Nephron (organoid): ENCODE results near the gene RERE.
A peak's percentile ranks its signal among the peaks of the same experiment; 100 is the strongest.

Source experiments
- H3K27ac Mint-ChIP-seq, 3 experiments: 2 replicates each; pipeline ENCODE4 v1.8.0; 2020; ENCODE audit warnings: mixed read lengths in 3 of 3, mild to moderate bottlenecking in 2 of 3, moderate library complexity in 1 of 3
- H3K27me3 Mint-ChIP-seq: 2 replicates; pipeline ENCODE4 v1.8.0; 2021; ENCODE audit warnings: low read depth, mild to moderate bottlenecking, moderate library complexity, mixed read lengths
- H3K36me3 Mint-ChIP-seq: 2 replicates; pipeline ENCODE4 v1.8.0; 2020; ENCODE audit warnings: low read depth, mixed read lengths
- H3K4me1 Mint-ChIP-seq: 2 replicates; pipeline ENCODE4 v1.8.0; 2020; ENCODE audit warnings: mixed read lengths
- H3K4me3 Mint-ChIP-seq, 3 experiments: 2 replicates each; pipeline ENCODE4 v1.8.0; 2020; ENCODE audit warnings: mild to moderate bottlenecking in 3 of 3, mixed read lengths in 3 of 3, moderate library complexity in 2 of 3
- H3K9me3 Mint-ChIP-seq: 2 replicates; pipeline ENCODE4 v1.8.0; 2020; ENCODE audit warnings: mixed read lengths
- TF ChIP-seq, protein P1 (sequence below), 3 experiments: fragments of 200-600 bp; sonication (generic); IDR thresholded peaks; one replicate each; pipeline ENCODE4 v1.5.0; 2021; ENCODE audit warnings: antibody characterized with exemption in 3 of 3; ENCODE audit not compliant: unreplicated experiment in 3 of 3

Gene RERE

DNA sequence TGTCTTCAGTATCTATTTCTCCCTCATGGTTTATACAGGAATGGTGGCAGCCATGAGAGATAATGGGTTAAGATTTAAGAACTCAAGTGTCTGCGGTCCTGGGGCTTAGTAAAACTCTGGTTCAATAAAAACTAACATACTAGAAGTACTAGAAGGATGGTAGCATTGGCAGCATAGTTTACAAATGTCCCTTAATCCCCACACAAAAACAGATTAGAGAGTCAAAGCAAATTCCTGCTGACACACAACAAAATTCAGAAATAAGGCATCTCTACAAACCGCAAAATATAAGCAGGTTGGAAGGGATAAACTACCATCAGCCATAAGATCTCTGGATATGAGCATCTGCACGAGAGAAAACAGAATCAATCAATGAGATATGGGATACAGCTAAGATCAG is 234.4 kb downstream of the RERE start:
- H3K36me3 Mint-ChIP-seq, result peaks cover 2% of the 10 kb centered on the region
- no peaks in the 10 kb centered on the region for H3K9me3 Mint-ChIP-seq
- peak overlapping the region in 1 of 3 experiments; percentile 38 for H3K27ac Mint-ChIP-seq
- H3K27me3 Mint-ChIP-seq, result no peaks in the 10 kb centered on the region
- H3K4me1 Mint-ChIP-seq, result peaks cover 35% of the 10 kb centered on the region
- TF ChIP-seq, protein P1, sequence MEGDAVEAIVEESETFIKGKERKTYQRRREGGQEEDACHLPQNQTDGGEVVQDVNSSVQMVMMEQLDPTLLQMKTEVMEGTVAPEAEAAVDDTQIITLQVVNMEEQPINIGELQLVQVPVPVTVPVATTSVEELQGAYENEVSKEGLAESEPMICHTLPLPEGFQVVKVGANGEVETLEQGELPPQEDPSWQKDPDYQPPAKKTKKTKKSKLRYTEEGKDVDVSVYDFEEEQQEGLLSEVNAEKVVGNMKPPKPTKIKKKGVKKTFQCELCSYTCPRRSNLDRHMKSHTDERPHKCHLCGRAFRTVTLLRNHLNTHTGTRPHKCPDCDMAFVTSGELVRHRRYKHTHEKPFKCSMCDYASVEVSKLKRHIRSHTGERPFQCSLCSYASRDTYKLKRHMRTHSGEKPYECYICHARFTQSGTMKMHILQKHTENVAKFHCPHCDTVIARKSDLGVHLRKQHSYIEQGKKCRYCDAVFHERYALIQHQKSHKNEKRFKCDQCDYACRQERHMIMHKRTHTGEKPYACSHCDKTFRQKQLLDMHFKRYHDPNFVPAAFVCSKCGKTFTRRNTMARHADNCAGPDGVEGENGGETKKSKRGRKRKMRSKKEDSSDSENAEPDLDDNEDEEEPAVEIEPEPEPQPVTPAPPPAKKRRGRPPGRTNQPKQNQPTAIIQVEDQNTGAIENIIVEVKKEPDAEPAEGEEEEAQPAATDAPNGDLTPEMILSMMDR (IDR thresholded peaks at IDR 0.05; ENCODE audit: unreplicated experiment in 3 of 3), result no peak
- no peak overlapping the region for H3K4me3 Mint-ChIP-seq

DNA sequence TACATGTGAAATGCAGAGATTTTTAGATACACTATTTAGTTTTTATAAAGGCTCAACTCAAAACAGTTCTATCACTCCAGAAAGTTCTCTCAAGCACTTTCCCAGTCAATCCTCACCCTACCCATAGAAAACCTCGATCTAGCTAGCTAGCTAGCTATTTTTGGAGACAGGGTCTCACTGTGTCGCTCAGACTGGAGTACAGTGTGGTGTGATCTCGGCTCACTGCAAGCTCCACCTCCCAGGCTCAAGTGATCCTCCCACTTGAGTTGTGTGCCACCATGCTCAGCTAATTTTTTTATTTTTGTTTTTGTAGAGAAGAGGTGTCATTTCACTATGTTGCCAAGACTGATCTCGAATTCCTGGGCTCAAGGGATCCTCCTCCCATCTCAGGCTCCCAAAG is 236.9 kb downstream of the RERE start:
- Mint-ChIP-seq H3K4me1 (peaks cover 20% of the 10 kb centered on the region), H3K27me3 (no peaks in the 10 kb centered on the region), H3K4me3 (no peak overlapping the region), H3K27ac (peak overlapping the region in 1 of 3 experiments; percentile 43), H3K36me3 (peaks cover 8% of the 10 kb centered on the region), H3K9me3 (no peaks in the 10 kb centered on the region)
- TF ChIP-seq, protein P1 (IDR thresholded peaks at IDR 0.05; ENCODE audit: unreplicated experiment in 3 of 3), result no peak

DNA sequence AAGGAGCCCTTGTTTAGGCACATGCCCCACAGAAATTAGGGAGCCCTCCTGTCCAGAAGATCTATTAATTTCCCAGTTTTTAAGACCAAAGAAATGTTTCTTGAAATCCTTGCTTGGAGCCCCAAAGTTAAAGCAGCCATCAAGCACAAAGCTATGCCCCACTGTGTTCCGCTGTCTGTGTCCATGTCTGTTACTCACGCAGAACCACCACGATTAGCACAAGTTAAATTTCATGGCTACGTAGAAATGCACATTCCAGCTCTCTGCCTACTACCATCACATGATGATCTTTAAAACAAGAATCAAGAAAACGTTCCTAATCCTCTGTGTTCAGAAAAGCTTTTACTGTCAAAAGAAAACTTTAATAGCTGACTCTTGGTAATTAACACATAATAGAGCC is 238.5 kb downstream of the RERE start:
- TF ChIP-seq, protein P1 (IDR thresholded peaks at IDR 0.05; ENCODE audit: unreplicated experiment in 3 of 3), result no peak
- Mint-ChIP-seq H3K9me3 (no peaks in the 10 kb centered on the region), H3K4me1 (peaks cover 15% of the 10 kb centered on the region), H3K27ac (peak overlapping the region; percentile 42 to 82 (median 81)), H3K27me3 (no peaks in the 10 kb centered on the region), H3K4me3 (no peak overlapping the region), H3K36me3 (peaks cover 8% of the 10 kb centered on the region)

DNA sequence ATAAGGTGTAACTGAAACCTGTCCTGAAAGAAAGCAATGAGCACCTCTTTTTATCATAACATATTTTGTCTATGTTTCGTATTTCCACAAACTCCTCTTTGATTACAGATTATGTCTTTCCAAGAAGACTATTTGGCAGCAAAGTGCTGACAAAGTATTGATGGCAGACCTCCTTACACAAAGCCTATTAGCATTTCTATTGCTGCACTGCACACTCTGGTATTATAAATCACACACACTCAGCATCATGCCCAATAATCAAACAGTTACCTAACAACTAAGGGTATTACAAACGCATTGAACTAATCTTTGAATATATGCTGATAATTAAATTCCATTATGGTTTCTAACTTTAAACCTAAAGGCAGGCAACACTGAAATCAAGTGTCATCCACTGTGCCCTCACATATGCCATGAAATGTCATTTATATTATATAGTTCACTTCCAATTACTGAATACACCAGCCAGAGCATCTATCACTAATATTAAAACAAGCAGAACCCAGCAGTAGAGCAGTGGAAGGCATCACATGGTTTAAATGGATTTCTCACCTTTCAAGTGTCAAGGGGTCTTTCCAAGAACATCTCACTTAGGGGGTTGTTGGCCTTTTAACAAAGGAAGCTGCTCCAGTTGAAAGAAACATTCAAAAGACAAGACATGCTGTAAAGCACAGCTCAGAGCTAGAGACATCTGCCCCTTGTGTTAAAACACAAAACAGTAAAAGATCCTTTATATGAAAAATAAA is 239.1 kb downstream of the RERE start:
- TF ChIP-seq, protein P1 (IDR thresholded peaks at IDR 0.05; ENCODE audit: unreplicated experiment in 3 of 3), result no peak
- Mint-ChIP-seq H3K9me3 (no peaks in the 10 kb centered on the region), H3K36me3 (peaks cover 8% of the 10 kb centered on the region), H3K4me3 (no peak overlapping the region), H3K4me1 (peaks cover 15% of the 10 kb centered on the region), H3K27me3 (no peaks in the 10 kb centered on the region), H3K27ac (peak overlapping the region; percentile 42 to 82 (median 81))

DNA sequence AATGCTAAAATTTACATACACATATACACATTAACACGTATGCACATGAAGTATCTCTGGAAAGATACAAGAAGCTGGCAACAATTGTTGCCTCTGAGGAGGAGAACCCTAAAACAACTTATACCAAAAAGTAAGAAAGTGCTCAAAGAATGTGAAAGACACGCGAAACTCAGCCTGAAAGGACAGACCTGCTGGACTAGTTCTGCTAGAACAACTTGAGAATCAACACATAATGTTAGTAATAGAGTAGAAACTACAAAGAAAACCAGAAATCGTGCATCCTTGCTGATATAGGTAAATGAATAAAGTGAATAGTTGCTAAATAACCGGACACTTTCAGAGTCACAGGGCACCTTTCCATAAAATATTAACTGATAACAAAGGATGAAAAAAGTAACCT is 242.5 kb downstream of the RERE start:
- H3K9me3 Mint-ChIP-seq, result no peaks in the 10 kb centered on the region
- H3K4me1 Mint-ChIP-seq, result peaks cover 29% of the 10 kb centered on the region
- no peaks in the 10 kb centered on the region for H3K27me3 Mint-ChIP-seq
- peak overlapping the region in 2 of 3 experiments; percentile 70 to 82 for H3K27ac Mint-ChIP-seq
- TF ChIP-seq, protein P1 (IDR thresholded peaks at IDR 0.05; ENCODE audit: unreplicated experiment in 3 of 3), result no peak
- H3K36me3 Mint-ChIP-seq, result peaks cover 8% of the 10 kb centered on the region
- H3K4me3 Mint-ChIP-seq, result no peak overlapping the region

DNA sequence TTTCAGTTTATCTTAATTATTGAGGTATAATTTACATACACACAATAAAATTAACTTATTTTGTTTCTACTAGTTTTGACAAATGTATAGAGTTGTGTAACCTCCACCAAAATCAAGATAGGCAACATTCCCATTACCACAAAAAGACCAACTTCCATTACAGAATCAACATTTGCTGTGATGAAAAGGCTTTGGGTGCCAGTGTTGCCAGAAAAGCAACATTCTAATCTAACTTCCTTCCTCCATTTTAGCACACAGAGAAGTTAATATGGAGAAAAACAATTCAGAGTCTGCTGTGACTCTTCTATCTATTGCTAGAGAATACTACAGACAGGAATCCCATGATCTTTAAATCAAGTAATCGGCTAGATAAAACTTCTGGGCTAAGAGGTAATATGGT is 245.3 kb downstream of the RERE start:
- Mint-ChIP-seq H3K27ac (peak overlapping the region; percentile 94 to 96 (median 95)), H3K27me3 (no peaks in the 10 kb centered on the region), H3K36me3 (no peaks in the 10 kb centered on the region), H3K9me3 (no peaks in the 10 kb centered on the region), H3K4me1 (peaks cover 19% of the 10 kb centered on the region), H3K4me3 (no peak overlapping the region)
- TF ChIP-seq, protein P1 (IDR thresholded peaks at IDR 0.05; ENCODE audit: unreplicated experiment in 3 of 3), result no peak
